ENCODE data around the gene TM6SF1. TPM values are rescaled to one million over a fixed set of nuclear protein-coding genes. Genes with fewer than 3 reads are reported as not detected.
"Not testable (repeated sequence)": the region's sequence is repeated elsewhere in the genome, so short reads cannot be mapped to it uniquely, and the experiment has no call there.

Gene TM6SF1
- total and polyA plus RNA-seq, 9 donors: 0.76 to 5.9 (median 2.9) TPM

DNA sequence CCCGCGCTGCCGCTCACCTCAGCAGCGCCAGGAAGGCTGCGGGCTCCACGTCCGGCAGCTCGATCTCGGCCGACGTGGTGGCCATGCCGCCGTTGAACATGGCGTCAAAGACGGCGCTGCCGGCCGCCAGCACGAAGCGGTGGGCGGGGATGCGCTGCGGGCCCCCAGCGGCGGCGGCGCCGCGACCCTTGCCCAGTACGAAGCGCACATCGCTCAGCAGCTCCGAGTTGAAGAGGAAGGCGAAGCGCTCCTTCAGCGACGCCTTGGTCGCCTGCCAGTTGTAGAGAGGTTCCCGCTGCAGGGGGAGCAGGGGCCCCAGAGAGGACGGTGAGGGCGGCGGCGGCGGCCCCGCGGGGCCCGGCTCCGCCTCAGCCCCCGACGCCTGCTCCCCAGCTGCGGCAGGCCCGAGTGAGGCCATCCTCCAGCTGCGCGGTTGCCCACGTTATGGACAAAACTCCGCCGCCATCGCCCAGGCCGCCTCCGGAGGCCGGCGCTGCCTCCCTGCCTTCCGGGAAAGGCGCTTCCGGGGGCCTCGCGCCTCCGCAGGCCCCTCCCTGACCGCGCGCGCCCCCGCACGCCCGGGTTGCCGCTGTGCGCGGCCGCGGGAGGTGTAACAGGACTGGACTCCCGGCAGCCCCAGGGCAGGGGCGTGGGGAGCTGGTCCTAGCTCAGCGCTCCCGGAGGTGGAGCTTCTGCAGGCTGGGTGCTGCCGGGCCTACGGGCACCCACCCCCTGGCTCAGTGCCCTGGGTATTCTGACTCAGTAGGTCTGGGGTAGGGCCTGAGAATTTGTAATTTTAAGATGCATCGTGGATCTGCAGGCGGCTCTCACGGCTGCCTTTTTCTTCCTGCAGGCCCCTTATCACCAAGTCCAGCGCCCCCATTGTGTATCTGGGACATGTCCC lies 40.5 kb upstream of the TM6SF1 start, which contains the start of gene BTBD1:
Gene BTBD1 (minus strand): TSS at position 519 of the 904 bp plus-strand sequence. CDS start 101 bp downstream, at position 418.
- peak in 1 of 3 donors; percentile 8 for TF ChIP-seq CTCF (IDR thresholded peaks at IDR 0.05)
- TF ChIP-seq EP300 (IDR thresholded peaks at IDR 0.05): no peak
- TF ChIP-seq POLR2A (IDR thresholded peaks at IDR 0.05): peak; percentile 86
- H3K9me3 ChIP-seq: no peaks in the 10 kb centered on the region
- H3K4me1 ChIP-seq (ENCODE audit: insufficient read depth): peaks cover 10% of the 10 kb centered on the region
- H3K27me3 ChIP-seq: no peaks in the 10 kb centered on the region
- H3K27ac ChIP-seq: peak within 1 kb of the TSS; percentile 77 to 84
- intact Hi-C loops (cut with DNase I): loop anchor here in 3 of 4 donors (2.0 to 10.0 kb wide), 3 partner anchors 52 to 140 kb away; partner anchors contain the start of genes HDGFL3 (in 2 of the 3) and C15orf40 (in 1 of the 3)
- H3K36me3 ChIP-seq: no peaks in the 10 kb centered on the region
- DNase-seq: peak; percentile 89 to 92 (median 90)
- peak within 1 kb of the TSS; percentile 84 for H3K4me3 ChIP-seq
- 0 to 1% (median 1%) methylated on average over 44 to 90 of the region's 90 CpGs for WGBS, 3 donors

GRCh38 chr15:83067638-83067962 lies 39.8 kb upstream of the TM6SF1 start:
- no peak for DNase-seq
- peak overlapping the region; percentile 84 for H3K4me3 ChIP-seq
- TF ChIP-seq POLR2A (IDR thresholded peaks at IDR 0.05) (no peak), CTCF (IDR thresholded peaks at IDR 0.05) (no peak), EP300 (IDR thresholded peaks at IDR 0.05) (no peak)
- H3K36me3 ChIP-seq: no peaks in the 10 kb centered on the region
- WGBS, 3 donors: 33 to 35% (median 33%) methylated on average over 12 of the region's 12 CpGs
- intact Hi-C loops (cut with DNase I): loop anchor here in 3 of 4 donors (2.0 to 10.0 kb wide), 3 partner anchors 53 to 140 kb away; partner anchors contain the start of genes HDGFL3 (in 2 of the 3) and C15orf40 (in 1 of the 3)
- no peaks in the 10 kb centered on the region for H3K9me3 ChIP-seq
- H3K27ac ChIP-seq: peak overlapping the region in 1 of 2 donors; percentile 84
- H3K4me1 ChIP-seq (ENCODE audit: insufficient read depth): peaks cover 9% of the 10 kb centered on the region
- H3K27me3 ChIP-seq: no peaks in the 10 kb centered on the region

DNA sequence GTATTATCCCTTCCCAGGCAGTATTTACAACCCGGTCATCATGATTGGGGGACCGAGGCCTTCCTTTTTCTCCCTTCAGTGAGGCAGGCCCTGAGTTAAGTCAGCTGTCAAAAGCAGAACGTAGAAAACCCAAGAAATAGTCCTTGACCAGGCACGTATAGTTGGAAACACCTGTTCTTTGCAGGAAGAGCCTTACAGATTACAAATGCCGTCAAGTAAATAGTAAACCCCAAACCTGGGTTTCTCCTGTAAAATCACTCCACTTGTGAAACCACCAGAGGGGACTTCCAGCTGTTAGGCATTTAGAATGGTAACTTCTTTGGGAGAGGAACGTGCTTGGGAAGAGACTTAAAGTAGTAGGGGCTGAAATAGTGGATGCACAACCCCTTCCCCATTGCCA lies 39.4 kb upstream of the TM6SF1 start:
- no peak for DNase-seq
- Histone ChIP-seq H3K27ac (peak overlapping the region in 1 of 2 donors; percentile 84), H3K9me3 (no peaks in the 10 kb centered on the region), H3K36me3 (no peaks in the 10 kb centered on the region), H3K4me3 (no peak overlapping the region), H3K4me1 (ENCODE audit: insufficient read depth) (peaks cover 6% of the 10 kb centered on the region), H3K27me3 (no peaks in the 10 kb centered on the region)
- intact Hi-C loops (cut with DNase I): loop anchor here in 2 of 4 donors (5.0 to 10.0 kb wide), 2 partner anchors 53 to 139 kb away; partner anchors contain the start of genes C15orf40 (in 1 of the 2) and HDGFL3 (in 1 of the 2)
- 57 to 74% (median 69%) methylated on average over 6 of the region's 6 CpGs for WGBS, 3 donors
- TF ChIP-seq POLR2A (IDR thresholded peaks at IDR 0.05) (no peak), EP300 (IDR thresholded peaks at IDR 0.05) (no peak), CTCF (IDR thresholded peaks at IDR 0.05) (no peak)

DNA sequence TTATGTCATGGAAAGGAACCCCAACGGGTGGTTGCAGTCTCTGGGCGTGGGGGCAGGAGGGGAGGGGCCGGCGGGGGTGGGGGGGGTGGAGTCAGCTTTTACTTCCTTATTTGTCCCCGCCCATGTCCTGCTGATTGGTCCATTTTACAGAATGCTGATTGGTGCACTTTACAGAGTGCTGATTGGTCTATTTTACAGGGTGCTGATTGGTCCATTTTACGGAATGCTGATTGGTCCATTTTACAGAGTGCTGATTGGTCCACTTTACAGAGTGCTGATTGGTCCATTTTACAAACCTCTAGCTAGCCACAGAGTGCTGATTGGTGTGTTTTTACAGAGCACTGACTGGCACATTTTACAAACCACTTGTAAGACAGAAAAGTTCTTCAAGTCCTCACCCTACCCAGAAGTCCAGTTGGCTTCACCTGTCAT lies 38.2 kb upstream of the TM6SF1 start:
- H3K27me3 ChIP-seq; H3K9me3 ChIP-seq; H3K36me3 ChIP-seq; DNase-seq; H3K4me1 ChIP-seq (ENCODE audit: insufficient read depth); H3K4me3 ChIP-seq; H3K27ac ChIP-seq: not testable (repeated sequence)
- 55 to 62% (median 56%) methylated on average over 6 of the region's 6 CpGs for WGBS, 3 donors
- intact Hi-C loops (cut with DNase I): loop anchor here in 2 of 4 donors (5.0 to 10.0 kb wide), 2 partner anchors 54 to 138 kb away; partner anchors contain the start of genes C15orf40 (in 1 of the 2) and HDGFL3 (in 1 of the 2)

All from ovary (tissue), 9 donors.